ENCODE data around the gene UNC13D. TPM values are rescaled to one million over a fixed set of nuclear protein-coding genes. Genes with fewer than 3 reads are reported as not detected.
A peak's percentile ranks its signal among the peaks of the same experiment; 100 is the strongest.
"Not testable (repeated sequence)": the region's sequence is repeated elsewhere in the genome, so short reads cannot be mapped to it uniquely, and the experiment has no call there.

The UNC13D gene
- total RNA-seq, 2 donors from 2014 or later = 270 to 289 TPM

DNA sequence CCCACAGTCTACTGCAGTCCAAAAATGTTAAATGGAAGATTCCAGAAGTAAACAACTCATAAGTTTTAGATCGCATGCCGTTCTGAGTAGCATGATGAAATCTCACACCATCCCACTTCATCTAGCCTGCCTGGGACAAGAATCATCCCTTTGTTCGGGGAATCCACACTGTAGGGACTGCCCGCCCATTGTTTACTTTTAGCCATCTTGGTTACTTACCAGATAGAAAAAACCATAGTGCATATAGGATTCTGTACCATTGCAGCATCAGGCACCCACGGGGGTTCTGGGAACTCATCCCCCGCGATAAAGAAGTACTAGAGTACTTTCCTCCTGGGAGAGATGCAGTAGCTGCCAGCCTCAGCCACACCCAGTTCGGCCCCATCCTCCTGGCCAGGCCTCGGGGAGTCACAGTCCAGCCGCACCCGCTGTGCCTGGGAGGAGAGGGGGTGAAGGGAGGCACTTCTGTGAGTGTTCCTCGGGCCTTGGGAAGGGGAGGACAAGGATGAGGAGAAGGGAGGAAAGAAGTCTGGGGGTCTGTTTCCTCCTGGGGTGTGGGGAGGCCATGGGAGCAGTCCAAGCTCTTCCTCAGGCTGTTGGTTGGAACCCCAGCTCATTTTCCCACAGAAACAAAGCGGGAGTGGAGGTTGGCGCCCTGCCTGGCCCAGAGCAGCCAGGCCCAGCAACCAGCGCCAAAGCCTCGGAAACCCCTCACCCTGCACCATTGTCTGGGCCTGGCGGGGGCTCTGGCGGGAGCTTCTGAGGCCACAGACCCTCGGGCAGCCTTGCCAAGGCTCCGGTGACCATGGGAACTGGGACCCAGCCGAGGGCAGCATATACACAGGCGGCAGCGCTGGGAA is 25.3 kb upstream of the UNC13D start:
- Mint-ChIP-seq H3K27ac (no peak overlapping the region), H3K36me3 (no peaks in the 10 kb centered on the region), H3K9me3 (no peaks in the 10 kb centered on the region), H3K4me1 (ENCODE audit: low read depth in 2 of 2) (peaks cover 9 to 10% of the 10 kb centered on the region in 2 donors), H3K27me3 (no peaks in the 10 kb centered on the region), H3K4me3 (no peak overlapping the region)
- DNase-seq (ENCODE audit: low spot score) = no peak
- ATAC-seq = no peak

DNA sequence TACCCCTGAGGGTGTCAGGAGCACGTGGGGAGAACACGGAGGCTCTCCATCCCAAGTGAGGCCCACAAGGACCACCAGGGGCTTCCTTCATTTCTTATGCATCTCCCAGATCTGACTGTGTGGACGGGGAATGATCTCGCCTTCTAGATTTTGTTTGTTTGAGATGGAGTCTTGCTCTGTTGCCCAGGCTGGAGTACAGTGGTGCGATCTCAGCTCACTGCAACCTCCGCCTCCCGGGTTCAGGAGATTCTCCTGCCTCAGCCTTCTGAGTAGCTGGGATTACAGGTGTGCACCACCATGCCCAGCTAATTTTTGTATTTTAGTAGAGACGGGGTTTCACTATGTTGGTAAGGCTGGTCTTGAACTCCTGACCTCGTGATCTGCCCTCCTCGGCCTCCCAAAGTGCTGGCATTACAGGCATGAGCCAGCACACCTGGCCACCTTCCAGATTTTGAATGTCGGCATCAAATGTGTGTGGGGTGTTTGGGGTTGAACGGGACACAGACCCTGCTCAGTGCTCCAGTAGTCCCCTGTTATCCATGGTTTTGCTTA is 24.6 kb upstream of the UNC13D start:
- not testable (repeated sequence) for H3K27me3 Mint-ChIP-seq; H3K36me3 Mint-ChIP-seq; DNase-seq (ENCODE audit: low spot score); ATAC-seq; H3K9me3 Mint-ChIP-seq; H3K27ac Mint-ChIP-seq; H3K4me3 Mint-ChIP-seq
- peaks cover 14 to 15% of the 10 kb centered on the region in 2 donors for H3K4me1 Mint-ChIP-seq (ENCODE audit: low read depth in 2 of 2)

DNA sequence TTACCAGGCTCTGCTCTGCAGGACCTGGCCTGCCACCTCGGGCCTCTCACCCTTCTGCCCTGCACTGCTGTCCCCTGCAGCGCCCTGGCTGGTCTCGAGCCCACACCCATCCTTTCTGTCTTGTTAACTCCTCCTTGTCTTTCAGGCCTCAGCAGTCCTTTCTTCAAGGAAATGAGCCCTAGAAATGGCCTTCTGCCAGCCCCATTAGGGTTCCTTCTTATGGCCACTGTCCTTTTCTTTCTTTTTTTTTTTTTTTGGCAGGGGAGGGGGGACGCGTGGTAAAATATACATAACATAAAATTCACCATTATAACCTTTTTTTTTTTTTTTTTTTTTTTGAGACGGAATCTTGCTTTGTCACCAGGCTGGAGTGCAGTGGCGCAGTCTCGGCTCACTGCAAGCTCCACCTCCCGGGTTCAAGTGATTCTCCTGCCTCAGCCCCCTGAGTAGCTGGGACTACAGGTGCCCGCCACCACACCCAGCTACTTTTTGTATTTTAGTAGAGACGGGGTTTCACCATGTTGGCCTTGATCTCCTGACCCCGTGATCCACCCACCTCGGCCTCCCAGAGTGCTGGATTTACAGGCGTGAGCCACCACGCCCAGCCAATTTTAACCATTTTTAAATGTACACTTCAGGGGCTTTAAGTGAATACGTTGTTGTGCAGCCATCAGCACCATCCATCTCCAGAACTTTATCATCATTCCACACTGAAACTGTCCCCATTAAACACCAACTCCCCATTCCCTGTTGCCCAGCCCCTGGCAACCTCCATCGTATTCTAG is 21.4 kb upstream of the UNC13D start:
- not testable (repeated sequence) for H3K36me3 Mint-ChIP-seq; DNase-seq (ENCODE audit: low spot score); ATAC-seq; H3K9me3 Mint-ChIP-seq; H3K27me3 Mint-ChIP-seq
- peak overlapping the region; percentile 59 to 88 for H3K27ac Mint-ChIP-seq
- peak overlapping the region; percentile 40 for H3K4me3 Mint-ChIP-seq
- peaks cover 14 to 20% of the 10 kb centered on the region in 2 donors for H3K4me1 Mint-ChIP-seq (ENCODE audit: low read depth in 2 of 2)

DNA sequence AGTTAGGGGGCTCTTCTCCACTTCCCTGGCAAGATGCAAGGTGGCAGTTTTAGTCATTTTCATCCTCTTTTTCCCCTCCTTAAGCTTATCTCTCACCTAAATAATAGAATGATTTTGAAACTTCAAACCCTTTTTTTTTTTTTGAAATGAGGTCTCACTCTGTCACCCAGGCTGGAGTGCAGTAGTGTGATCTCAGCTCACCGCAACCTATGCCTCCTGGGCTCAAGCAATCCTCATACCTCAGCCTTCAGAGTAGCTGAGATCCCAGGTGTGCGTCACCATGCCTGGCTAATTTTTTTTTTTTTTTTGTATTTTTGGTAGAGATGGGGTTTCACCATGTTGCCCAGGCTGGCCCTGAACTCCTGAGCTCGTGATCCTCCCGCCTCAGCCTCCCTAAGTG is 20.7 kb upstream of the UNC13D start:
- peak; percentile 62 to 66 for ATAC-seq
- H3K27me3 Mint-ChIP-seq; H3K36me3 Mint-ChIP-seq; H3K9me3 Mint-ChIP-seq; DNase-seq (ENCODE audit: low spot score): not testable (repeated sequence)
- Mint-ChIP-seq H3K4me1 (ENCODE audit: low read depth in 2 of 2) (peaks cover 14 to 20% of the 10 kb centered on the region in 2 donors), H3K4me3 (peak overlapping the region; percentile 40), H3K27ac (peak overlapping the region; percentile 59 to 88)

DNA sequence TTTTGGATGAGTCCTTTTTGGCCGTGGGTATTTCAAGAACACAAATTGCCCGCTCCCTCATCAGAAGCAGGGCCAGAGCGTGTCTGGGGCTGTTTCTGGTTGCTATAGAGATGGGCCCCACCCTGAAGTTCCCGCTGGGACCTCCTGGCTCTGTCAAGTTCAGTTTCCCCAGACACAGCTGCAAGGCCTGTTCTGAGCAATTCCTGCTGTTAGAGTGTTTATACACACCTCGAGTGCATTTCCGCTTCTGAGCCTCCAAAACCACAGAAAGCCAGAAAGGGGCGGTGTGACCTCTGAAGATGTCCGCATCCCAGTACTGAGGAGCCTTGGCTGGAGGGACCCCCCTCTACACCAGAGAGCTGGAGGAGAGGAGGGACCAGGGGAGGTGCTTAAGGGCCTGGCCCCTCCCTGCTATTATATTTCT is 20.3 kb upstream of the UNC13D start:
- DNase-seq (ENCODE audit: low spot score) (peak; percentile 73), ATAC-seq (peak; percentile 85 to 91)
- H3K36me3 Mint-ChIP-seq = no peaks in the 10 kb centered on the region
- H3K4me1 Mint-ChIP-seq (ENCODE audit: low read depth in 2 of 2) = peaks cover 14 to 20% of the 10 kb centered on the region in 2 donors
- H3K27ac Mint-ChIP-seq = peak overlapping the region; percentile 59 to 88
- no peaks in the 10 kb centered on the region for H3K9me3 Mint-ChIP-seq
- H3K27me3 Mint-ChIP-seq = no peaks in the 10 kb centered on the region
- peak overlapping the region; percentile 40 for H3K4me3 Mint-ChIP-seq

DNA sequence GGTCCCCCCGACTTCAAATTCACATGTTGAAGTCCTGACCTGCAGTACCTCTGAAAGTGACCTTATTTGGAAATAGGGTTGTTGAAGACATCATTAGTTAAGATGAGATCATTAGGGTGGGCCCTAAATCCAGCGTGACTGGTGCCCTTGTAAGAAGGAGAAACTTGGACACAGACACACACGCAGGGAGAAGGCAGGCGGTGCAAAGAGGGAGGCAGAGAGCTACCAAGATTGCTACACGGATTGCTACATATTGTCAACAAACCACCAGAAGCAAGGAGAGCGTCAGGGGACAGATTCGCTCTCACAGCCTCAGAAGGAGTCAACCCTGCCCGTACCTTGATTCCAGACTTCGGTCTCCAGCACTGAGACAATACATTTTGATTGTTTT is 17.7 kb upstream of the UNC13D start:
- Mint-ChIP-seq H3K27me3 (no peaks in the 10 kb centered on the region), H3K4me1 (ENCODE audit: low read depth in 2 of 2) (peaks cover 20 to 31% of the 10 kb centered on the region in 2 donors), H3K36me3 (no peaks in the 10 kb centered on the region), H3K27ac (no peak overlapping the region), H3K4me3 (no peak overlapping the region), H3K9me3 (no peaks in the 10 kb centered on the region)
- ATAC-seq = no peak
- no peak for DNase-seq (ENCODE audit: low spot score)

DNA sequence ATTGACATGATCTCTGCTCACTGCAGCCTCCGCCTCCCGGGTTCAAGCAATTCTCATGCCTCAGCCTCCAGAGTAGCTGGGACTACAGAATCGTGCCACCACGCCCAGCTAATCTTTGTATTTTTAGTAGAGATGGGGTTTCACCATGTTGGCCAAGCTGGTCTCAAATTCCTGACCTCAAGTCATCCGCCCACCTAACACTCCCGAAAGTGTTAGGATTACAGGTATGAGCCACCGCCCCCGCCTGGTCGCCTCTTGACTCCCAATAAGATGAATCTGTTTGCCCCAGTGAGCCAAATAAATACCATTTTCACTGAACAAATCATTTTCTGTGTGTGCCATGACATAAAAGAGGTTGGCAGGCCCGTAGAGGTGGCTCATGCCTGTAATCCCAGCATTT is 15.2 kb upstream of the UNC13D start:
- H3K4me3 Mint-ChIP-seq, H3K9me3 Mint-ChIP-seq: not testable (repeated sequence)
- peak overlapping the region; percentile 68 to 90 for H3K27ac Mint-ChIP-seq

DNA sequence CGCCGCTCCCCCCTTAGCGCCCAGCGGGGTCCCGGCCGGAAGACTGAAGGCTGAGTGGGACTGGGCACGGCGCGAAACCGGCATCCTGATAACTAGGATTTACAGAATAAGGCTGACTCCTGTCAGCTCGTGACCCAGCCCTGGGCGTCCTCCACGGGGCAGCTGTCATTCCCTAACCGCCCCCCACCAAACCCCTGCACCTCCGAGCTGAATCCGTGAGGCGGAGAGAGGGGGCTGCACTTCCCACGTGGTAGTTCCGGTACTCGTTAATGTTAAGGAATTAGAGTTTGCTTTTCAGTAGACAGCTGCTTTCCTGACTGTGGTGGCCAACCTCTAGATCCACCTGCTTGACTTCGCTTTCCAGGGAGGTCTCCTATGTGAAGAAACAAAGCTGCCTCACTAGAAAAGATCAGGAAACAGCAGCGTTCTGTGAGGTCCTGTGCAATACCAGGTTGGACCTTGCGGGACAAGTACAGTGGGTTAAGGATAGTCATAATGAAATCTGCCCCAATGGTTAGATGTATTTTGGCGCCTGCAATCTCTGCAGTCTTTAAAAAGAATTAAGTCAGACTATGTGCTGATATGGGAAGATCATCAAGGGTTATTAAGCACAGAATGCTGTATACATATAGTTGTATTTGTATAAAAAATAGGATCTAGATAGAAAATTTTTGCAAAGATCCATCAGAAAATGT is 12.0 kb upstream of the UNC13D start:
- Mint-ChIP-seq H3K36me3 (no peaks in the 10 kb centered on the region), H3K4me1 (ENCODE audit: low read depth in 2 of 2) (peaks cover 14 to 31% of the 10 kb centered on the region in 2 donors), H3K9me3 (no peaks in the 10 kb centered on the region), H3K27ac (no peak overlapping the region), H3K27me3 (no peaks in the 10 kb centered on the region), H3K4me3 (no peak overlapping the region)
- ATAC-seq (peak in 1 of 2 donors; percentile 37), DNase-seq (ENCODE audit: low spot score) (no peak)

More for the DNA sequence above, 15.2 kb upstream of the UNC13D start:
- not testable (repeated sequence) for H3K36me3 Mint-ChIP-seq; ATAC-seq; DNase-seq (ENCODE audit: low spot score); H3K27me3 Mint-ChIP-seq
- H3K4me1 Mint-ChIP-seq (ENCODE audit: low read depth in 2 of 2) = peaks cover 19 to 27% of the 10 kb centered on the region in 2 donors

DNA sequence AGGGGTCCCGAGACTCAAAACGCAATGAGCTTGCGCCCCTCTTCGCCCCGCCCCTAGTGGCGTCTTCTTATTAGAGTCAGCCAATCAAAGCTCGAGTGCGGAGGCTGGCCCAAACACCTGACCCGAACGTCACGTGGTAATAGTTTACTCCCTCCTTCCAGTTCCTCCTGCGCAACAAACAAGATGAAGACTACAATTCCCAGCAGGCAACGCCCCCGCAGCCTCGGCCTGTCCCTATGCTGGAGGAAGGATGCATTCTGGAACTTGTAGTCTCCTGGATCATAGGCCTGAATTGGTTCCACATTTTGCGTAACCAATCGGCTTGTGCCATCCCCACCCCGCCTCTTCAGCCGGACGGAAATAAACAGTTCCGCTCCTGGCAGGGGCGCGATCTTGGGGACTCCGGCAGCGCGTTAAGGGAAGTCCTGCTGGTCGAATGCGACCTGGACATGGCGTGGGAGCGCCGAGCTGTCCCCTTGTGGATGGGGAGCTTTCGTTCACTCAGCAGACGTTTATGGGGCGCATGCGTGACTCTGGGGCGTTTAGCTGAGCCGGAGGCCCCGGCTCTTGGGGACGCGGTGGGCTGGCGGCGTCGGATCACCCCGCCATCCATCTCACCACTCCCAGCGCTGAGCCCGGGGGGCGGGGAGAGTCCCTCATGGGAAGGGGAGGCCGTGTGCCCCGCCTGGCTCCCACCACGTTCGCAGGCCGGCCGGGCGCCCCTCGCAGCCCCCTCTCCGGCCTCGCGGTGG is 11.3 kb upstream of the UNC13D start, which contains the start of gene WBP2:
Gene WBP2 (minus strand): TSS at position 26 of the 752 bp plus-strand sequence. CDS start 38 bp downstream, outside the sequence.
- DNase-seq (ENCODE audit: low spot score) = peak; percentile 99
- no peaks in the 10 kb centered on the region for H3K9me3 Mint-ChIP-seq
- no peaks in the 10 kb centered on the region for H3K36me3 Mint-ChIP-seq
- H3K4me1 Mint-ChIP-seq (ENCODE audit: low read depth in 2 of 2) = peaks cover 14 to 31% of the 10 kb centered on the region in 2 donors
- peak; percentile 94 to 97 for ATAC-seq
- H3K27me3 Mint-ChIP-seq = no peaks in the 10 kb centered on the region
- H3K27ac Mint-ChIP-seq = no peak within 1 kb of the TSS
- no peak within 1 kb of the TSS for H3K4me3 Mint-ChIP-seq

DNA sequence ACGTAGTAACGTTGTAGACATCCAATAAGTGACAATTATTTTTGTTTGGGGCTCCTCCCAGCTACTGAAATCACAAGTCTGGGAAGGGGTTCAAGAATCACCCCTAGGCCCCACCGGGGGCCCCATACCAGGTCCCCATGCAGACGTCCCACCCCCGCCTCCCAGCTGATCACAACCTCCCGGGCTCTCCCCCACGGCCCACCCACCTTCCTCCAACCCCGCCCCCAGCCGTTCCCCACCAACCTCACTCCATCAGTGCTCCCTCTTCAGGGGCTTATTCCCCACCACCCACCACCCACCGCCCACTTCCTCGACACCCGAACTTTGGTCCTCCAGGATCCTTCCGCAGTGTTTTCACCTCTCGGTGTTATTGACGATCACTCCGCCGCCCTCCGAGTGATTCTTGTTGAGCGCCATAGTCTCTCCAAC is 10.7 kb upstream of the UNC13D start:
- Mint-ChIP-seq H3K4me3 (no peak overlapping the region), H3K36me3 (no peaks in the 10 kb centered on the region), H3K4me1 (ENCODE audit: low read depth in 2 of 2) (peaks cover 14 to 31% of the 10 kb centered on the region in 2 donors), H3K9me3 (no peaks in the 10 kb centered on the region), H3K27me3 (no peaks in the 10 kb centered on the region), H3K27ac (no peak overlapping the region)
- no peak for DNase-seq (ENCODE audit: low spot score)
- ATAC-seq = peak in 1 of 2 donors; percentile 2

DNA sequence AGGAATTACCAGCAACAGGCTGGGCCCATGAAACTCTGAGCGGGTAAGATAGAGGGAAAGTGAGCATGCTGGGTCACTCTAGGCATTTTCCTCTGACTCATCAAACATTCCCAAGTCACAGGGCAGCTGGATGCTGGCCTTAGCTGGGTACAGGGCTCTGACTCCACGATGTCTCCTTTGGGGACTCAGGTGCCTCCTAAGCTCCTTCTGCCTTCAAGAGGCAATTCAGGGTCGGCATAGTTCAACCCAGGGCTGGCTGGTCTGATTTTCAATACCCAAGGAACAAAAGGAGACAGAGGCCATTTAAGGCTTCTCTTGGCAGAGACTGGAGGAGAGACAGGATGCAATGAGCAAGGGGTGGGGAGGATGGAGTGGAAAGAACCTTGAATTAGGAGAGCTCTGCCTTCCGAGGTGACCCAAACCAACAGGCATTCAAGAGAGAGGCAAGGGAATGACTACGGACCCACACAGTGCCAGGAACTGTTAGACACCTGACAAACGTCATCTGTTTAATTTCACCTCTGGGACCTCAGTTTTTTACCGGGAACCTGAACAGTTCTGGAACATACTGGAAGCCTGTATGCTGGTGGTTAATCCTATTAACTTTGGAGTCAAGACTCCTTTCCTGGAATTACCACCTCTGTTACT is 10.0 kb upstream of the UNC13D start:
- ATAC-seq (no peak), DNase-seq (ENCODE audit: low spot score) (no peak)
- Mint-ChIP-seq H3K9me3 (no peaks in the 10 kb centered on the region), H3K4me1 (ENCODE audit: low read depth in 2 of 2) (peaks cover 14 to 29% of the 10 kb centered on the region in 2 donors), H3K27ac (no peak overlapping the region), H3K27me3 (no peaks in the 10 kb centered on the region), H3K4me3 (no peak overlapping the region), H3K36me3 (no peaks in the 10 kb centered on the region)

DNA sequence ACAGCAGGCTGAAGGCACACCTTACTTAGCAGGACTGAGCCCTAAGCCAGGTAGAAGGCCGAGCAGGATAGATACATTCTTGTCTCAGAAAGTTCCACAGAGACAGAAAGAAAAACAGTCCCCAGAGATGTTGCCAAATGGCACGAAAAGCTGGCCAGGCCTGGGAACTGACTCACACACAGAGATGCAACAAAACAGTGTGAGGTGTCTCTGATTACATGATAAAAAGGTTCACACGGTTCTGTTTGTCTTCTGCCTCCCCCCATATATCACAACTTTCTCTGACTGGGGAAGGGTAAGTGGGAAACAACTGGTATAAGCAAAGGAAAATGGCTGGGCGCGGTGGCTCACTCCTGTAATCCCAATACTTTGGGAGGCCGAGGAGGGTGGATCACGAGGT is 9.2 kb upstream of the UNC13D start:
- Mint-ChIP-seq H3K36me3 (no peaks in the 10 kb centered on the region), H3K9me3 (no peaks in the 10 kb centered on the region), H3K4me3 (peak overlapping the region; percentile 61), H3K27me3 (no peaks in the 10 kb centered on the region), H3K27ac (peak overlapping the region in 1 of 2 donors; percentile 54), H3K4me1 (ENCODE audit: low read depth in 2 of 2) (peaks cover 14 to 21% of the 10 kb centered on the region in 2 donors)
- DNase-seq (ENCODE audit: low spot score) (no peak), ATAC-seq (no peak)
